Stomach (tissue), 4 donors: ENCODE results near the gene BHMT.

Experiments used
- POLR2A ChIP-seq, 4 donors: fragments of 450-650 bp; IDR thresholded peaks; one replicate each; pipeline ENCODE4 v1.6.1; 2016; ENCODE audit warnings: antibody characterized with exemption in 4 of 4, control low read depth in 2 of 4, mild to moderate bottlenecking in 1 of 4, moderate library complexity in 1 of 4
- POLR2AphosphoS5 ChIP-seq, 3 donors: sonication (generic); formaldehyde crosslinking; IDR thresholded peaks; one replicate each; pipeline ENCODE4 v1.6.1; 2016; ENCODE audit warnings: antibody characterized with exemption in 3 of 3
- TF ChIP-seq, protein P1 (sequence below), 7 experiments: fragments of 450-650 bp in 4 of 7; fragments of 200-600 bp in 3 of 7; sonication (generic) in 3 of 7; IDR thresholded peaks; one replicate each; pipeline ENCODE4 v1.5.1; 2016 to 2019; ENCODE audit warnings: antibody characterized with exemption in 7 of 7, control low read depth in 2 of 7, mild to moderate bottlenecking in 1 of 7

DNA sequence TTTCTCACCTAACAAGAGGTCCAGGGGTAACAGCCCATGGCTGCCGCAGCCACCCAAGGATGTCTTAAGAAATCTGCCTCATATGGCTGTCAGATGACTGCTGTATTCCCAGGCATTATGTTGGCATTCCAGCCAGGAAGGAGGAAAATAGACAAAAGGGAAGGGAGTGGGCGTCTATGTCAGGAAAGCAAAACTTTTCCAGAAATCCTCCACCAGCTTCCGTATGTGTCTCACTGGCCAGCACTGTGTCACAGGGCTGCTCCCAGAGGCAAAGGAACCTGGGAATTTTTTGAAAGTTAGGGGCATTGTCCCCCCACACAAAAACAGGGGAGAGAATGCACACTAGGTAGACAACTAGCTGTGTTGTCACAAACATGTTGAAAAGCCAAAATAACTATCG lies 34.8 kb upstream of the BHMT start:
- TF ChIP-seq, protein P1, sequence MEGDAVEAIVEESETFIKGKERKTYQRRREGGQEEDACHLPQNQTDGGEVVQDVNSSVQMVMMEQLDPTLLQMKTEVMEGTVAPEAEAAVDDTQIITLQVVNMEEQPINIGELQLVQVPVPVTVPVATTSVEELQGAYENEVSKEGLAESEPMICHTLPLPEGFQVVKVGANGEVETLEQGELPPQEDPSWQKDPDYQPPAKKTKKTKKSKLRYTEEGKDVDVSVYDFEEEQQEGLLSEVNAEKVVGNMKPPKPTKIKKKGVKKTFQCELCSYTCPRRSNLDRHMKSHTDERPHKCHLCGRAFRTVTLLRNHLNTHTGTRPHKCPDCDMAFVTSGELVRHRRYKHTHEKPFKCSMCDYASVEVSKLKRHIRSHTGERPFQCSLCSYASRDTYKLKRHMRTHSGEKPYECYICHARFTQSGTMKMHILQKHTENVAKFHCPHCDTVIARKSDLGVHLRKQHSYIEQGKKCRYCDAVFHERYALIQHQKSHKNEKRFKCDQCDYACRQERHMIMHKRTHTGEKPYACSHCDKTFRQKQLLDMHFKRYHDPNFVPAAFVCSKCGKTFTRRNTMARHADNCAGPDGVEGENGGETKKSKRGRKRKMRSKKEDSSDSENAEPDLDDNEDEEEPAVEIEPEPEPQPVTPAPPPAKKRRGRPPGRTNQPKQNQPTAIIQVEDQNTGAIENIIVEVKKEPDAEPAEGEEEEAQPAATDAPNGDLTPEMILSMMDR (IDR thresholded peaks at IDR 0.05): no peak
- no peak for TF ChIP-seq POLR2AphosphoS5 (IDR thresholded peaks at IDR 0.05)
- TF ChIP-seq POLR2A (IDR thresholded peaks at IDR 0.05): no peak
